IMR-90 (cell line): Measurements from ENCODE around the gene RNF112. TPM values are rescaled to one million over a fixed set of nuclear protein-coding genes. Genes with fewer than 3 reads are reported as not detected.

Experiments used
- ATAC-seq: fragments of 200-7000 bp; cut with Tn5 transposase; 2 replicates; pipeline ENCODE4 v1.9.1; 2020; ENCODE audit warnings: low read depth, mild to moderate bottlenecking, moderate library complexity
- BruUV-seq: library from RNA; stranded (reverse); fragments of 400-500 nt; replicated peaks from 2 replicates; lab custom pipeline; 2021; lab: Mats Ljungman, UMichigan
- CTCF ChIA-PET: fragments of 300-600 bp; formaldehyde crosslinking; extraction: SDS; loops from one replicate; lab custom pipeline; 2021; ENCODE audit warnings: antibody characterized with exemption; lab: Yijun Ruan, JAX
- POLR2A ChIA-PET: fragments of 300-600 bp; sonication (Branson Sonifier 250); formaldehyde crosslinking; loops from one replicate; lab custom pipeline; 2022; ENCODE audit warnings: antibody characterized with exemption; ENCODE audit not compliant: unreplicated experiment; lab: Charles Lee
- DNase-seq: peaks from one replicate; pipeline ENCODE4 v3.0.0; 2013
- H2AFZ ChIP-seq: replicated peaks from 2 replicates; pipeline ENCODE3; 2013; ENCODE audit warnings: low read length, mild to moderate bottlenecking; ENCODE audit not compliant: poor library complexity
- H2AK5ac ChIP-seq: 2 replicates; pipeline ENCODE4 v1.6.1; 2013; ENCODE audit warnings: low read depth, low read length, inconsistent platforms
- H2AK9ac ChIP-seq: replicated peaks from 2 replicates; pipeline ENCODE3; 2013; ENCODE audit warnings: mild to moderate bottlenecking, low read depth, low read length, moderate library complexity; ENCODE audit not compliant: poor library complexity
- H2BK120ac ChIP-seq: 2 replicates; pipeline ENCODE4 v1.6.1; 2013; ENCODE audit warnings: low read depth, low read length, inconsistent platforms
- H2BK15ac ChIP-seq: 3 replicates; pipeline ENCODE4 v1.6.1; 2013; ENCODE audit warnings: low read depth, low read length, inconsistent platforms
- H2BK20ac ChIP-seq: 2 replicates; pipeline ENCODE4 v1.6.1; 2013; ENCODE audit warnings: low read depth, mild to moderate bottlenecking, inconsistent platforms, low read length, moderate library complexity
- H2BK5ac ChIP-seq: 2 replicates; pipeline ENCODE4 v1.6.1; 2013; ENCODE audit warnings: mild to moderate bottlenecking, low read depth, low read length, inconsistent platforms; ENCODE audit not compliant: poor library complexity, severe bottlenecking
- H3K14ac ChIP-seq: replicated peaks from 2 replicates; pipeline ENCODE4 v1.6.1; 2013; ENCODE audit warnings: low read depth, low read length, inconsistent platforms
- H3K18ac ChIP-seq: 2 replicates; pipeline ENCODE4 v1.6.1; 2013; ENCODE audit warnings: low read depth, low read length, control low read depth
- H3K23ac ChIP-seq: 2 replicates; pipeline ENCODE4 v1.6.1; 2013; ENCODE audit warnings: low read depth, low read length, inconsistent platforms
- H3K27ac ChIP-seq: 2 replicates; pipeline ENCODE4 v1.5.1; 2013; ENCODE audit warnings: mild to moderate bottlenecking, control low read depth, low read length; ENCODE audit not compliant: insufficient read depth
- H3K27me3 ChIP-seq: 2 replicates; pipeline ENCODE4 v1.6.1; 2013; ENCODE audit warnings: low read length; ENCODE audit not compliant: control insufficient read depth, insufficient read depth
- H3K36me3 ChIP-seq: 2 replicates; pipeline ENCODE4 v1.6.1; 2013; ENCODE audit warnings: low read length, mixed read lengths; ENCODE audit not compliant: control insufficient read depth, insufficient read depth
- H3K4ac ChIP-seq: 2 replicates; pipeline ENCODE4 v1.6.1; 2013; ENCODE audit warnings: low read depth, low read length, inconsistent platforms
- H3K4me1 ChIP-seq: 2 replicates; pipeline ENCODE4 v1.6.1; 2013; ENCODE audit warnings: low read length, mixed read lengths; ENCODE audit not compliant: control insufficient read depth, insufficient read depth
- H3K4me2 ChIP-seq: 2 replicates; pipeline ENCODE4 v1.6.1; 2013; ENCODE audit warnings: low read depth, mild to moderate bottlenecking, control low read depth, low read length, moderate library complexity
- H3K4me3 ChIP-seq: 2 replicates; pipeline ENCODE4 v1.5.1; 2013; ENCODE audit warnings: low read depth, mild to moderate bottlenecking, control low read depth, low read length, moderate library complexity; ENCODE audit not compliant: insufficient read depth
- H3K56ac ChIP-seq: 2 replicates; pipeline ENCODE4 v1.6.1; 2013; ENCODE audit warnings: low read length, inconsistent platforms; ENCODE audit not compliant: insufficient read depth; ENCODE audit errors: extremely low read depth
- H3K79me1 ChIP-seq, 2 experiments: 2 replicates each; pipeline ENCODE4 v1.6.1; 2013; ENCODE audit warnings: low read length in 2 of 2, inconsistent platforms in 1 of 2, low read depth in 1 of 2
- H3K9ac ChIP-seq: 2 replicates; pipeline ENCODE4 v1.6.1; 2013; ENCODE audit warnings: low read depth, low read length, control low read depth
- H3K9me1 ChIP-seq: 2 replicates; pipeline ENCODE4 v1.6.1; 2013; ENCODE audit warnings: low read length, inconsistent platforms; ENCODE audit not compliant: insufficient read depth
- H3K9me3 ChIP-seq: 2 replicates; pipeline ENCODE4 v1.6.1; 2013; ENCODE audit warnings: low read length; ENCODE audit not compliant: control insufficient read depth, insufficient read depth
- H4K20me1 ChIP-seq: 2 replicates; pipeline ENCODE4 v1.6.1; 2013; ENCODE audit warnings: low read length, inconsistent platforms; ENCODE audit not compliant: insufficient read depth
- H4K5ac ChIP-seq: 2 replicates; pipeline ENCODE4 v1.6.1; 2013; ENCODE audit warnings: mild to moderate bottlenecking, low read depth, low read length, control low read depth
- H4K8ac ChIP-seq, 2 experiments: 2 replicates each; pipeline ENCODE4 v1.6.1; 2013; ENCODE audit warnings: low read depth in 2 of 2, low read length in 2 of 2, control low read depth in 1 of 2, inconsistent platforms in 1 of 2
- H4K91ac ChIP-seq: 2 replicates; pipeline ENCODE4 v1.6.1; 2013; ENCODE audit warnings: low read depth, low read length, inconsistent platforms; ENCODE audit not compliant: insufficient read depth
- CHD1 ChIP-seq: IDR thresholded peaks from 2 replicates; pipeline ENCODE4 v1.6.1; 2012; ENCODE audit warnings: low read depth, low read length, improper control_type of control experiment
- RAD21 ChIP-seq: IDR thresholded peaks from 2 replicates; pipeline ENCODE4 v1.6.1; 2012; ENCODE audit warnings: low read length, improper control_type of control experiment
- WGBS, 2 experiments: methylation state at CpG; one replicate each; pipeline versions ENCODE4 v1.1.5 to v1.1.7; 2013; ENCODE audit warnings: missing lambda C conversion rate in 2 of 2; ENCODE audit not compliant: insufficient read length in 1 of 2; ENCODE audit errors: extremely low coverage in 2 of 2; 5-methylcytosine and 5-hydroxymethylcytosine counted together
- dilution Hi-C: fragments of 300-500 bp; cut with HindIII; formaldehyde crosslinking; loops from one replicate; pipeline ENCODE4 v1.14.3; 2018; ENCODE audit warnings: low sequenced_read_pairs; ENCODE audit not compliant: unreplicated experiment
- in situ Hi-C: fragments of 300-500 bp; cut with MboI; formaldehyde crosslinking; loops from 3 replicates; pipeline ENCODE4 v1.14.3; 2019; ENCODE audit warnings: low sequenced_read_pairs, inconsistent platforms, mixed read lengths
- intact Hi-C: fragments of 100-400 bp; cut with micrococcal nuclease; formaldehyde crosslinking; loops from 2 replicates; pipeline ENCODE4 v1.10.0; 2022
- polyA plus RNA-seq, 3 experiments: library from polyadenylated mRNA; depleted of rRNA; stranded (reverse); fragments of >200 nt; gene quantifications; 2 replicates each; pipeline ENCODE4 v1.2.3, GENCODE V29; 2012; ENCODE audit warnings: low replicate concordance in 1 of 3
- total RNA-seq: library from RNA; depleted of rRNA; stranded (reverse); fragments of >200 nt; gene quantifications from 2 replicates; pipeline ENCODE4 v1.2.3, GENCODE V29; 2012

RNF112 gene
- total and polyA plus RNA-seq, 2 of the 4 experiments (the other 2 are of a cell fraction), result 2.5 to 5.7 TPM

DNA sequence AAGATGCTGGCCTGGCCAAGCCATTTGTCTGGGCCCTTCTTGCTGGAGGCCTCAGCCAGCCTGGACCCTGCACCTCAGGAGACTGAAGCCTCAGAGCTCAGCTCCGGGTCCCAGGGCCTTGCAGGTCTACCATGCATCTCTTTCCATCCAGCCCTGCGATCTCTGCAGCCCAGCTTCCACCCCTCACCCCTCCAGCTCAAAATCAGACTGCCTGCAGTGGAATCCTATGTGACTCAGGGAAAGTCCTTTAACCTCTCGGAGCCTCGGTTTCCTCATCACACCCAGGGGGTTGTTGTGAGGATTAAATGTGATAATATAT is 45.6 kb upstream of the RNF112 start:
- H3K4me2 ChIP-seq, result no peak overlapping the region
- no peak overlapping the region for H3K4ac ChIP-seq
- H2AK5ac ChIP-seq, result no peak overlapping the region
- H3K4me1 ChIP-seq, result peaks cover 12% of the 10 kb centered on the region
- no peak overlapping the region for H2AFZ ChIP-seq
- no peak overlapping the region for H3K56ac ChIP-seq
- intact Hi-C loops (no loop called here), in situ Hi-C loops (loop anchor here (5.0 kb wide), 1 partner anchor 137 kb away; no protein-coding TSS in a partner anchor), dilution Hi-C loops (no loop called here)
- no peaks in the 10 kb centered on the region for H3K9me3 ChIP-seq
- no peak overlapping the region for H3K9ac ChIP-seq
- no TSS peak for BruUV-seq
- POLR2A ChIA-PET, result interaction anchor here (0.6 to 1.2 kb wide), 2 partner anchors 12 to 44 kb away, joined by 3 to 5 read pairs; no protein-coding TSS in a partner anchor
- H3K9me1 ChIP-seq, result peaks cover 6% of the 10 kb centered on the region; the same call in 1 of the 2 replicates
- WGBS, 2 experiments, result 100% methylated on average over 1 of the region's 4 CpGs; no CpG with 5 or more reads in 1 of the 2 experiments
- H2BK15ac ChIP-seq, result no peak overlapping the region
- H2BK20ac ChIP-seq, result no peak overlapping the region
- H4K8ac ChIP-seq, result no peak overlapping the region
- H4K91ac ChIP-seq, result no peak overlapping the region
- peaks cover 4 to 11% of the 10 kb centered on the region in 2 experiments; a peak in 3 of 4 replicates for H3K79me1 ChIP-seq
- H2BK120ac ChIP-seq, result no peak overlapping the region
- DNase-seq (no peak), ATAC-seq (no peak)
- no peak overlapping the region for H2AK9ac ChIP-seq
- H4K20me1 ChIP-seq, result no peaks in the 10 kb centered on the region
- no peak overlapping the region for H3K23ac ChIP-seq
- no peaks in the 10 kb centered on the region for H3K36me3 ChIP-seq
- no peak overlapping the region for H3K14ac ChIP-seq
- CTCF ChIA-PET, result interaction anchor here (2.3 kb wide), 1 partner anchor 82 kb away, joined by 11 read pairs; no protein-coding TSS in a partner anchor
- H3K18ac ChIP-seq, result no peak overlapping the region
- no peak overlapping the region for H3K27ac ChIP-seq
- no peaks in the 10 kb centered on the region for H3K27me3 ChIP-seq
- H4K5ac ChIP-seq, result no peak overlapping the region
- H3K4me3 ChIP-seq, result no peak overlapping the region
- H2BK5ac ChIP-seq, result no peak overlapping the region
- no peak for TF ChIP-seq CHD1
- TF ChIP-seq RAD21, result no peak
